Fibroblast of lung (primary cell): ENCODE data around the gene METAP1D.

Experiments used
- EZH2 ChIP-seq: IDR thresholded peaks from 2 replicates; pipeline ENCODE4 v1.5.1; 2012; ENCODE audit warnings: low read length, control low read depth, mild to moderate bottlenecking; ENCODE audit errors: missing control alignments
- TF ChIP-seq, protein P1 (sequence below), 2 donors: IDR thresholded peaks in 1 of 2; conservative IDR thresholded peaks in 1 of 2; 1 replicate in 1 of 2; 2 replicates in 1 of 2; pipeline ENCODE4 v1.5.1; 2011 to 2012; ENCODE audit warnings: low read length in 2 of 2, control low read depth in 1 of 2, inconsistent platforms in 1 of 2, low read depth in 1 of 2, mild to moderate bottlenecking in 1 of 2

DNA sequence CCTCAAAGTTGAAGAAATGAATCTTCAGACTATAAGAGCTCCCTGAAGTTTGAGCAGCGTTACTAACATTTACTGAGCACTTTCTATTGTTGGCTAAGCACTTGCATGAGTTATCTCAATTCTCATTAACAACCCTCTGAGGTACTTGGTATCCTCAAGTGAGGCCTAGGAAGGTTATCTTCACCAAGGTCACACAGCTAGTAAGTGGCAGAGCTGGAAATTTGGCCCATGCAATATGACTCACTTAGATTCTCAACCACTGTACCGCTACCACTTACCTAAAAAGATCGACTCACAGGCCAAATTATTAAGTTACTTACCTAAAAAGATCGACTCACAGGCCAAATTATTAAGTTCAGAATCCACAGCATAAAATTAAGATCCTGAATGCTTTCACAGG is 8.7 kb upstream of the METAP1D start:
- TF ChIP-seq, protein P1, sequence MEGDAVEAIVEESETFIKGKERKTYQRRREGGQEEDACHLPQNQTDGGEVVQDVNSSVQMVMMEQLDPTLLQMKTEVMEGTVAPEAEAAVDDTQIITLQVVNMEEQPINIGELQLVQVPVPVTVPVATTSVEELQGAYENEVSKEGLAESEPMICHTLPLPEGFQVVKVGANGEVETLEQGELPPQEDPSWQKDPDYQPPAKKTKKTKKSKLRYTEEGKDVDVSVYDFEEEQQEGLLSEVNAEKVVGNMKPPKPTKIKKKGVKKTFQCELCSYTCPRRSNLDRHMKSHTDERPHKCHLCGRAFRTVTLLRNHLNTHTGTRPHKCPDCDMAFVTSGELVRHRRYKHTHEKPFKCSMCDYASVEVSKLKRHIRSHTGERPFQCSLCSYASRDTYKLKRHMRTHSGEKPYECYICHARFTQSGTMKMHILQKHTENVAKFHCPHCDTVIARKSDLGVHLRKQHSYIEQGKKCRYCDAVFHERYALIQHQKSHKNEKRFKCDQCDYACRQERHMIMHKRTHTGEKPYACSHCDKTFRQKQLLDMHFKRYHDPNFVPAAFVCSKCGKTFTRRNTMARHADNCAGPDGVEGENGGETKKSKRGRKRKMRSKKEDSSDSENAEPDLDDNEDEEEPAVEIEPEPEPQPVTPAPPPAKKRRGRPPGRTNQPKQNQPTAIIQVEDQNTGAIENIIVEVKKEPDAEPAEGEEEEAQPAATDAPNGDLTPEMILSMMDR (conservative IDR thresholded peaks at IDR 0.05 in 1 of 2, IDR thresholded peaks at IDR 0.05 in 1 of 2; ENCODE audit: low read depth in 1 of 2, low read length in 2 of 2): no peak
- no peak for TF ChIP-seq EZH2
